Fibroblast of skin of scalp (primary cell): ENCODE data around the gene LHFPL3.

ENCODE experiments used
- DNase-seq: peaks from one replicate; pipeline ENCODE4 v3.0.0-alpha.2; 2013

Gene LHFPL3

DNA sequence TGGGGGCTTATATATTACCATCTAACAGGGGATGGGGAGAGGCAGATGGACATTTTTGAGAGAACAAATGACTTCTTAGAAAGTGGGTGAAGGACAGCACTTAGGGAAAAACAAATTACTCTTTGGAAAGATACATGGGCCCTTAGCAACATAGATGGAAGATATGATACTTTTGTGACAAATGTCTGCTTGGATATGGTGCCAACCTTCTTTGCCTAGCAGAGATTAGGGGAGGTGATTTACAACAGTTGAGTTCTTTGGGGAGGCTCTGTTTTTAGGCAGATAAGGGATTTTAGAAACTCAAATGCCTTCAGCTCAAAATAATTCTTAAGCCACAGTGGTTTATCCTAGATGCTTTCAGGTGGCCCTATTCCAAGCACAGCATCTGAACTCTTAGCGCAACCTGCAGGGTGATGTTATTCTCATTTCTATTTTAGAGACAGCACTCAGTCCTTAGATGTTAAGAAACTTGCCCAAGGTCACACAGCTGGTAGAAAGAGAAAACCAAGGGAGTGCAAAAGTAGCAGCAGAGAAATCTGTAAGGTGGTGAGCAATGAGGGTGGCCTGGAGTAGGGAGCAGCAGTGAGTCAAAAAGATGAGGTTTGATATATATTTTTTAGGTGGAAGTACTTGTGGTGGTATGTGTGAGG lies 610.5 kb downstream of the LHFPL3 start:
- no peak for DNase-seq

GRCh38 chr7:104940023-104940710 lies 611.8 kb downstream of the LHFPL3 start:
- DNase-seq: no peak

- no peak for DNase-seq
These were observed 615.3 kb downstream of the LHFPL3 start for GRCh38 chr7:104943502-104944343.

- DNase-seq: no peak
These were observed 617.2 kb downstream of the LHFPL3 start for GRCh38 chr7:104945599-104945956.

- no peak for DNase-seq
These were observed 617.9 kb downstream of the LHFPL3 start for GRCh38 chr7:104946338-104946737.

DNA sequence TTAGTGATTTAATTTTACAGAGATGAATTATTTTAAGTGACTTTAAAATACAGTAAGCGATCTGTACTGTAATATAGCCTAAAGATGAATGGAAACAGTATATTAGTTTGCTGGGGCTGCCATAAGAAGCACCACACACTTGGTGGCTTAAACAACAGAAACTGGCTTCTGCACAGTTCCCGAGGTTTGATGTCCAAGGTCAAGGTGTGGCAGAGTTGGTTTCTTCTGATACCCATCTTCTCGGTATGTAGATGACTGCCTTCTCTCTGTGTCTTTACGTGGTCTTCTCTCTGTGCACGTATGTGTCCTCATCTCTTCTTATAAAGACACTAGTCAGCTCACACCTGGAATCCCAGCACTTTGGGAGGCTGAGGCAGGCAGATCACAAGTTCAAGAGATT lies 621.6 kb downstream of the LHFPL3 start:
- DNase-seq: no peak

GRCh38 chr7:104950754-104951153 lies 622.4 kb downstream of the LHFPL3 start:
- DNase-seq: peak; percentile 44

DNA sequence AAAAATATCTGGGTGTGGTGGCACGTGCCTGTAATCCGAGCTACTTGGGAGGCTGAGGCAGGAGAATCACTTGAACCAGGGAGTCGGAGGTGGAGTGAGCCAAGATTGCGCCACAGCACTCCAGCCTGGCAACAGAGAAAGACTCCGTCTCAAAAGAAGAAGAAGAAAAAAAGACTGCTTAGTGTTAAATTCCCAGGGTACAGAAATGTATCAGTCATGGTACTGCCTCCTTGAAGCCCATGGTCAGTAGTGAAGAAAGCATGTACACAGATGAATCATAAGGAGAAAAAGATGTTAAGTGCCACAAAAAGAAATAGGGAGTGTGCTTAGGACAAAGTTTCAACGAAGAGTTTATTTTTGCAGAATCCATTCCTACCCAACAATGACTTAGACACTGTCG lies 623.1 kb downstream of the LHFPL3 start:
- DNase-seq: peak; percentile 31

GRCh38 chr7:104955276-104955675 lies 626.9 kb downstream of the LHFPL3 start:
- no peak for DNase-seq
